ENCODE data around the gene TEK. TPM values are rescaled to one million over a fixed set of nuclear protein-coding genes. Genes with fewer than 3 reads are reported as not detected.

The TEK gene
- total RNA-seq, 1 donor from 2014 or later: 2.3 TPM

DNA sequence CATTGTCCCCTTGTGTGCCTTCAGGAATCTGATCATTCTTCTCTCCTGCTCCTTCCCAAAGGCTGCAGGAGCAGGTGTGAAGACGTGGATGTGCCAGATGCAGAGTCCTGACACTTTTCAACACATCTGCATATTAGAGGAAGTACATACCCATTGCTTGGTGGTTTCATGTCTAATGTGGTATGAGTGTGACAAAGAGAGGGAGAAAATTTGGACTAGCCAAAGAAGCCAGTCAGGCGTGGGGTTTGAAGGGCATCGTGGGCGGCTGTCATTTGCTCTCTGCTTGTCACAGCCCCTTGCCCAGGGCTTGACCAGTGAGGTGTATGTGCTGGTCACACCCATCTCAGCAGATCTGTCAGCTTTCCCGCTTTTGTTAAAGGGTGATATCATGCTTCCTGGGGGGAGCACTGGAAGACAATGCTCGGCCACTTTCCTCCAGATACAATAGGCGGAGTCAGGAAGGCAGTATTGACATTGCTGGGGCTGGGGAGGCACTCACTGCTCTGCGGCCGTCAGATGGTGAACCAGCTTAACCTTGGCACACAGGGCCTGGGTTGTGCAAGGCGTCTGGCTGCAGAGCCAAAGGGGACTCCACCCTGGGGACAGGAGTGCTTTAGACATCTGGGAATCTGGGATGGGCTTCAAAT lies 8.6 kb downstream of the TEK start:
- Mint-ChIP-seq H3K36me3 (ENCODE audit: low read depth, unreplicated experiment) (peaks cover 3% of the 10 kb centered on the region), H3K27ac (ENCODE audit: unreplicated experiment) (no peak overlapping the region), H3K9me3 (ENCODE audit: unreplicated experiment) (no peaks in the 10 kb centered on the region), H3K4me3 (ENCODE audit: unreplicated experiment) (no peak overlapping the region), H3K27me3 (ENCODE audit: low read depth, unreplicated experiment) (no peaks in the 10 kb centered on the region), H3K4me1 (ENCODE audit: low read depth, unreplicated experiment) (peaks cover 19% of the 10 kb centered on the region)
- TF ChIP-seq, protein P1, sequence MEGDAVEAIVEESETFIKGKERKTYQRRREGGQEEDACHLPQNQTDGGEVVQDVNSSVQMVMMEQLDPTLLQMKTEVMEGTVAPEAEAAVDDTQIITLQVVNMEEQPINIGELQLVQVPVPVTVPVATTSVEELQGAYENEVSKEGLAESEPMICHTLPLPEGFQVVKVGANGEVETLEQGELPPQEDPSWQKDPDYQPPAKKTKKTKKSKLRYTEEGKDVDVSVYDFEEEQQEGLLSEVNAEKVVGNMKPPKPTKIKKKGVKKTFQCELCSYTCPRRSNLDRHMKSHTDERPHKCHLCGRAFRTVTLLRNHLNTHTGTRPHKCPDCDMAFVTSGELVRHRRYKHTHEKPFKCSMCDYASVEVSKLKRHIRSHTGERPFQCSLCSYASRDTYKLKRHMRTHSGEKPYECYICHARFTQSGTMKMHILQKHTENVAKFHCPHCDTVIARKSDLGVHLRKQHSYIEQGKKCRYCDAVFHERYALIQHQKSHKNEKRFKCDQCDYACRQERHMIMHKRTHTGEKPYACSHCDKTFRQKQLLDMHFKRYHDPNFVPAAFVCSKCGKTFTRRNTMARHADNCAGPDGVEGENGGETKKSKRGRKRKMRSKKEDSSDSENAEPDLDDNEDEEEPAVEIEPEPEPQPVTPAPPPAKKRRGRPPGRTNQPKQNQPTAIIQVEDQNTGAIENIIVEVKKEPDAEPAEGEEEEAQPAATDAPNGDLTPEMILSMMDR (IDR thresholded peaks at IDR 0.05; ENCODE audit: insufficient read depth, low read depth, low read length): no peak
- no peak for TF ChIP-seq EZH2 (IDR thresholded peaks at IDR 0.05; ENCODE audit: insufficient read depth, low read length)
- Histone ChIP-seq H3K27me3 (ENCODE audit: insufficient read depth, low read length) (no peaks in the 10 kb centered on the region), H3K4me3 (ENCODE audit: insufficient read depth, low read depth, low read length) (peak overlapping the region; percentile 5), H3K36me3 (ENCODE audit: insufficient read depth, low read length) (no peaks in the 10 kb centered on the region), H3K4me1 (ENCODE audit: insufficient read depth, low read length) (peaks cover 25% of the 10 kb centered on the region), H3K79me2 (ENCODE audit: insufficient read depth, low read length) (no peaks in the 10 kb centered on the region), H3K9me3 (ENCODE audit: insufficient read depth, low read depth, low read length) (no peaks in the 10 kb centered on the region), H3K9ac (ENCODE audit: low read length) (peak overlapping the region; percentile 23), H3K27ac (ENCODE audit: low read depth, low read length) (peak overlapping the region; percentile 82), H2AFZ (ENCODE audit: low read depth, low read length) (peak overlapping the region; percentile 74), H4K20me1 (ENCODE audit: insufficient read depth, low read length) (no peaks in the 10 kb centered on the region), H3K4me2 (ENCODE audit: low read length) (peak overlapping the region; percentile 43)
- no peak for FAIRE-seq
- peak; percentile 59 for DNase-seq (ENCODE audit: low read depth)

DNA sequence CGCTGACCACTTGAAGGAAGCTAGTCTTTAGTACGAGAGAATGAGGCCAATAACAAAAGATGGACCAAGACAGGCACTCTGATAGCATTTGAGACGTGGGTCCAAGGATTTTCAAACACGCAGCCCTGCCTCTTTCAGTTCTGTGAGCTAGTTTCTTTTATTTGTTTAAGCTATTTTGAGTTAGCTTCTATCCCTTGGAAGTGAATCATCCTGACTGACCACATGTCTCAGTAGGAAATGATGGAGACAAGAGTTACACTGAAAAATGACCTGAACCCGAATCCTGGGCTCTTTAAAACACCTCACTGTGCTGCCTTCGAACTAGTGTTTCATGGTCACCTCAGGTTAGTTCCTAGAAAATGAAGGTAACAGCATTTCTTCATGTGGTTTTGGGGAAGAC lies 9.9 kb downstream of the TEK start:
- DNase-seq (ENCODE audit: low read depth): peak; percentile 77
- Mint-ChIP-seq H3K4me1 (ENCODE audit: low read depth, unreplicated experiment) (peaks cover 19% of the 10 kb centered on the region), H3K27ac (ENCODE audit: unreplicated experiment) (peak overlapping the region; percentile 31), H3K4me3 (ENCODE audit: unreplicated experiment) (no peak overlapping the region), H3K9me3 (ENCODE audit: unreplicated experiment) (no peaks in the 10 kb centered on the region), H3K27me3 (ENCODE audit: low read depth, unreplicated experiment) (no peaks in the 10 kb centered on the region), H3K36me3 (ENCODE audit: low read depth, unreplicated experiment) (peaks cover 3% of the 10 kb centered on the region)
- Histone ChIP-seq H3K4me3 (ENCODE audit: insufficient read depth, low read depth, low read length) (peak overlapping the region; percentile 30), H3K79me2 (ENCODE audit: insufficient read depth, low read length) (no peaks in the 10 kb centered on the region), H4K20me1 (ENCODE audit: insufficient read depth, low read length) (no peaks in the 10 kb centered on the region), H3K36me3 (ENCODE audit: insufficient read depth, low read length) (no peaks in the 10 kb centered on the region), H3K4me2 (ENCODE audit: low read length) (peak overlapping the region; percentile 80), H3K9me3 (ENCODE audit: insufficient read depth, low read depth, low read length) (no peaks in the 10 kb centered on the region), H2AFZ (ENCODE audit: low read depth, low read length) (peak overlapping the region; percentile 79), H3K4me1 (ENCODE audit: insufficient read depth, low read length) (peaks cover 26% of the 10 kb centered on the region), H3K27me3 (ENCODE audit: insufficient read depth, low read length) (no peaks in the 10 kb centered on the region), H3K27ac (ENCODE audit: low read depth, low read length) (peak overlapping the region; percentile 82), H3K9ac (ENCODE audit: low read length) (peak overlapping the region; percentile 54)
- FAIRE-seq: peak; percentile 91
- TF ChIP-seq, protein P1 (IDR thresholded peaks at IDR 0.05; ENCODE audit: insufficient read depth, low read depth, low read length): no peak
- no peak for TF ChIP-seq EZH2 (IDR thresholded peaks at IDR 0.05; ENCODE audit: insufficient read depth, low read length)

DNA sequence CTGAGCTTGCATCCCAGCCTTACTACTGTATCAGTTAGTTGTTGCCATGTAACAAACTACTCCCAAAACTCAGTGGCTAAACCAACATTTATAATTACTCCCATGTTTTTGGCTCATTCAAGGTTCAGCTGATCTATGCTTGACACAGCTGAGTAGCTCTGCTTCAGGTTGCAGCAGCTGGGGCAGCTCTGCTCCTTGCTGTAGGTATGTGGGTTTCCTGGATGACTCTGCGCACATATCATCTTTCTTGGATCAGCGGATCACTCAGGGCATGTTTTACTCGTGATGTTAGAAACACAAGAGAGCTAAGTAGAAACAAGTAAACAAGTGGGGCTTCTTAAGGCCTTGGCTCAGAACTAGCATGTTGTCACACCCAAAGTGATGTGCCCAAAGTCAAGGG lies 15.1 kb downstream of the TEK start:
- Mint-ChIP-seq H3K36me3 (ENCODE audit: low read depth, unreplicated experiment) (no peaks in the 10 kb centered on the region), H3K4me3 (ENCODE audit: unreplicated experiment) (no peak overlapping the region), H3K9me3 (ENCODE audit: unreplicated experiment) (peaks cover 2% of the 10 kb centered on the region), H3K27ac (ENCODE audit: unreplicated experiment) (peak overlapping the region; percentile 23), H3K4me1 (ENCODE audit: low read depth, unreplicated experiment) (peaks cover 28% of the 10 kb centered on the region), H3K27me3 (ENCODE audit: low read depth, unreplicated experiment) (no peaks in the 10 kb centered on the region)
- Histone ChIP-seq H4K20me1 (ENCODE audit: insufficient read depth, low read length) (no peaks in the 10 kb centered on the region), H3K27ac (ENCODE audit: low read depth, low read length) (peak overlapping the region; percentile 52), H3K79me2 (ENCODE audit: insufficient read depth, low read length) (no peaks in the 10 kb centered on the region), H3K9me3 (ENCODE audit: insufficient read depth, low read depth, low read length) (no peaks in the 10 kb centered on the region), H2AFZ (ENCODE audit: low read depth, low read length) (no peak overlapping the region), H3K4me3 (ENCODE audit: insufficient read depth, low read depth, low read length) (no peak overlapping the region), H3K4me2 (ENCODE audit: low read length) (peak overlapping the region; percentile 62), H3K36me3 (ENCODE audit: insufficient read depth, low read length) (no peaks in the 10 kb centered on the region), H3K9ac (ENCODE audit: low read length) (no peak overlapping the region), H3K4me1 (ENCODE audit: insufficient read depth, low read length) (peaks cover 31% of the 10 kb centered on the region), H3K27me3 (ENCODE audit: insufficient read depth, low read length) (no peaks in the 10 kb centered on the region)
- TF ChIP-seq EZH2 (IDR thresholded peaks at IDR 0.05; ENCODE audit: insufficient read depth, low read length): no peak
- FAIRE-seq (no peak), DNase-seq (ENCODE audit: low read depth) (peak; percentile 72)
